HG03558 (cell line): ENCODE data around the gene FAM107B.

Source experiments
- ATAC-seq: cut with Tn5 transposase; IDR thresholded peaks from one replicate; pipeline ENCODE4 v1.9.1; 2021; ENCODE audit warnings: moderate number of reproducible peaks; ENCODE audit not compliant: unreplicated experiment; ENCODE audit errors: extremely low read depth

Gene FAM107B

DNA sequence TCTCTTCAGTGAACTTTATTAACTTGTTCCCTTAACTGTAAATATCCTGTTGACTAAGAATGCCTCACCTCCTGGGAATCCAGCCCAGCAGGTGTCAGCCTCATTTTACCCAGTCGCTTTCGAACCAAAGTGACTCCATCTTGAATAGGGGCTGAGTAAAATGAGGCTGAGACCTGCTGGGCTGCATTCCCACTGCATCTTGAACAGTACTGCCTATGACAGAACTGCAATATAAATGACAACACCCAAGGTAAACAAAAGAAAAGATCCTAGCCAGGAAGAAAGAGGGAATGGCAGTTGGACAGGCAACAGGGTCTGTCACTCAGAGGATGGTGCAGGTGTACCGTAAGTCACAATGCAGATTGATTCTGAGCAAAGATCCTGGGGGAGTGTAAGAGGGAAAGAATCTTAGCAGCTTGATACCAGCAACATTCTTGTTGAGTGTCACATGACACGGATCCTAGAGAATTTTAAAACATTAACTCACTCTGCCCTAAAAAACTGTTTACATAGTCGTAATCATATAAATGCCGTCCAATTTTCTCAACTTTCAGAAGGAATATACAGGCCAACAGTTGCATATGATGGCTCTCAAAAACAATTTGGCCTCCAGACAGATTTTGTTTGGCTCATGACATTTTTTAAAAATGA is 4.4 kb upstream of the FAM107B start:
- no peak for ATAC-seq

GRCh38 chr10:14776546-14776945 is 1.8 kb upstream of the FAM107B start:
- no peak for ATAC-seq

DNA sequence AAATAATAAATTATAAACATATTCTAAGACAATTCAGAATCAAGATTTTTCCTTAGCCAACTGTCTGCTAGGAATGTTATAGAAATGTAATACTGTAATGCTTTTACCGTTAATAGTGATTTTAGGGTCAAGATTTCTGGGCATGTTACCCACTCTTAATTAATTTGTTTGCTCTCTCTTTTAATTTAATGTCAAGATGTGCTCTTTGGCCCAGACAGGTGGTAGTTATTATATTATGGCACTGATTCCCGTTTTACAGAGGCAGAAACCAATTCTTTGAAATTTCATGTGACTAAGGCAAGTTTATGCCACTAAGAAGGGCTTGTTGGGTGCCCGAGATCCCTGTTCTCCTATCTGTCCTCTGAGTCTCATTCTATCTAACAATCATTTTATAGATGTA is 959 bp upstream of the FAM107B start:
- ATAC-seq: no peak

- no peak for ATAC-seq
Measured at GRCh38 chr10:14774214-14774580, 500 bp downstream of the FAM107B start.

DNA sequence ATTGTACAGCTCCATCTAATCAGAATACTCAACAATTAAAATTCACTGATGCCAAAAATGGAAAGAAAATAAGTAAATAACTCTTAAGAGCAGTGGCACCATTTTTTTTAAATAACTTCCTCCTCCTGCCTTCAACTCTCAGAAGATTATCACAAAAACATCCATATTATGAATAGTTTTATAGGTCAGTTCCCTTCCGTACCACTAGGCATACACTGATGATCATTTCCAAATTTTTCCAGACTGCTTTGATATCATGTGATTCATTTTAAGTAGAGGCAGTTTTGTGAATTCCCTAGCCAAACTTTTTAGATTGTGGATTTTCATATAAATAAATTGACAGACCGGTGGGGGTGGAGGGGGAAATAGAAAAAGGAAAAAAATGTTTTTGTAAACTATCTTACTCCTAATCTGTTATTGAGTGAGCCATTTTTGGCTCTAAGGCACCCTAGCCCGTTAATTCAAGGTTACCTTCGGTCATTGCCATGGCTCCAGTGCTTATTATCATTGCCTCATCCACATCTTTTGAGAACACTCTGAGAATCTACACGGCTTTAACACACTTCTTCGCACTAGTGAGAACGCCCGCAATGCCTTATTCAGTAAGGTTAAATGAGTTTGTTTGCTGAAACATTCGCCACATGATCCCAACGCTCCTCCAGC is 1.0 kb downstream of the FAM107B start:
- ATAC-seq: no peak

DNA sequence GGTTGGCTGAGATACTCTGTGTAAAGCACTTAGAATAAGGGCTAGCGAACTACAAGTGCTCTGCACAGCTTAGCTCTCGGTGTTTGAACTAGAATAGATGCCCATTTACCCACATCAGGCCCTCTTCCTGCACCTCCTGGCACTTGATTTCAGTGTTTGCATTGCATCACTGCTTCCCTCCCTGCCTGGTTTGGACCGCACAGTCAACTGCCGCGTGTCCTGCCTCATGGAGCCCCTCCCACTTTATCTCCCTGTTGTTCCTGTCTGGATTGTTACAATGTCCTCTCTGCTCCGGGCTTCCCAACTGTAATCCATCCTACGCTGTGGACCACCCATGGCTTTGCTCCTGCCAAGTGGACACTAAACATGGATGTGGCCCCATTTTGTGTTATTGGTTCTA is 2.3 kb downstream of the FAM107B start:
- no peak for ATAC-seq

GRCh38 chr10:14770927-14771326 is 3.8 kb downstream of the FAM107B start:
- ATAC-seq: no peak

DNA sequence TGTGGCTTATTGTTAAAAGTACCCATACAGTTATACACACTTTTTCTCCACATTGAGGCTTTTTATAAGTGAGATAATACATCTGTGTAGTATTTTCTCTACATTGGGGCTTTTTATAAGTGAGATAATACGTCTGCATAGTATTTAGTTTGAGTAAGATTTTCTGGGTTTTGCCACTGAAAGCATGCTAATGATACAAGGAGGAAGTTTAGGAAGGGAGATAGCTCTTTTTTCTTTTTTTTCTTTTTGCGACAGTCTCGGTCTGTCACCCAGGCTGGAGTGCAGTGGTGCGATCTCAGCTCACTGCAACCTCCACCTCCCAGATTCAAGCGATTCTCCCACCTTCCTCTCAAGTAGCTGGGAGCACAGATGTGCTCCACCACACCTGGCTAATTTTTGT is 13.3 kb downstream of the FAM107B start:
- no peak for ATAC-seq

GRCh38 chr10:14758994-14759664 is 15.6 kb downstream of the FAM107B start:
- ATAC-seq: no peak

DNA sequence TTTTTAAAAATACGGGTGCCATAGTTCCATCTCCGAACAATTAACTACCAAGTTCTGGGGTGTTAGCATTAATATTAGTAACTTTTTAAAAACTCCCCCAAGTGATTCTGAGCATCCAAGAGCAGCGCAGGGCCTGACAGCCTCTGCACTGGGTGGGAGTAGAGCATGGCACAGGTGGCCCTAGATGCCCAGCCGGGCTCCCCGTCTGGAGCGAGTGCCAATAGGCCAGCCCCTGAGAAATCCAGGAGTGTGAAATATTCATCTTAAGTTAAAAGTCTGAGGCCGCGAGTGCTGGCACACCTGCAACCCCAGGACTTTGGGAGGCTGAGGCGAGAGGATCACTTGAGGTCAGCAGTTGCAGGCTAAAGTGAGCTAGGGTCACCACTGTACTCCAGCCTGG is 16.2 kb downstream of the FAM107B start:
- ATAC-seq: no peak

DNA sequence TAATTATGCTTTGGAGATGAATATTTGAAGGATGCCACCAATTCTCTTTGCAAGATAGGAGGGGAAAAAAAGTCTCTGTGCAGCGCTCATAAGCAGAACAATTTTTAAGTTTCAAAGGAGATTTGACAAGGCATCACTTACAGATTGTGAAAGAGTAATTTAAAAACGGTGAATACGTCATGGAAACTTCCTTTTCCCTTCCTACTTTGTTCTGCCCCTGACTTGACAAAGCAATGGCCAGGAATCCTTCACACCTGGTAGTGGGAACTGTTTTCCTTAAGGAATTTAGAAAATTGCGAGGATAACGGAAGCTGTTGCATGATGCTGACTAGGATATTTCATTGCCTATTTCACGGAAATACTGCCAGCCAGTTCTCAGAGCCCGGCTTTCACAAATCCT is 16.7 kb downstream of the FAM107B start:
- no peak for ATAC-seq

- ATAC-seq: no peak
Measured at GRCh38 chr10:14757394-14757793, 17.3 kb downstream of the FAM107B start.

- no peak for ATAC-seq
Measured at GRCh38 chr10:14753441-14753840, 21.3 kb downstream of the FAM107B start.

DNA sequence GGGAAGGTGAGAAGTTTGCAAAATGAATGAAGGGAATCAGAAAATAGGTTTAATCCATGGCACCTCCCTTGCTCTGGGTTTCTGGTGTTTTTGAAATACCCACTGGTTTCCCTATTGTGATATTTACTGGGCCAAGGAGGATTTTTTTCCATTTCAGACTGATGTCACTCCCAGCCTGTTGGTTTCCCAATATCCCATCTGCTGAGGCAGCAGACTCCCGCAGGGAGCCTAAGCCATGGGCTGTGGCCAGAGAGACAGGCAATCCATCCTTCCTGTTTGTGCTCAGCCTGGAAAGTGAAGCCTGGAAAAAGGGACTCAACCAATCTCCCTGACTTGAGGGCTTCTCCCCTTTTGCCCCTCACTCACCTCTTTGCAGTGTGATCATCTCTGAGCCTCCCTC is 22.8 kb downstream of the FAM107B start:
- no peak for ATAC-seq

GRCh38 chr10:14751014-14751896 is 23.4 kb downstream of the FAM107B start:
- no peak for ATAC-seq

- no peak for ATAC-seq
Measured at GRCh38 chr10:14749070-14749809, 25.5 kb downstream of the FAM107B start.

GRCh38 chr10:14748441-14748840 is 26.3 kb downstream of the FAM107B start:
- no peak for ATAC-seq

DNA sequence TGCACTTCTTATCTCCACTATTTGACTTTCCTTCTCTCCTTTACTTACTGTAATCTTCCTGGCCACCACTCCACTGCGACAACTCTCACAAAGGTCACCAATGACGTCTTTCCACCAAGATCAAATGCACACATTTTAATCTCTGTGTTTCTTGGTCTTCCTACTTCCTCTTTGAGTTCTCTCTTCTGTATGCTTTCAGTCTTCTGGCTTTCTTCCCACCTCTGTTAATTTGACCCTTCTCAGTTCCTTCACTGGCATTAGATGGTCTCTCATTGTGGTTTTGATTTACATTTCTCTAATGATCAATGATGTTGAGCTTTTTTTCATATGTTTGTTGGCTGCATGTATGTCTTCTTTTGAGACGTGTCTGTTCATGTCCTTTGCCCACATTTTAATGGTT is 31.9 kb downstream of the FAM107B start:
- ATAC-seq: peak; percentile 55

DNA sequence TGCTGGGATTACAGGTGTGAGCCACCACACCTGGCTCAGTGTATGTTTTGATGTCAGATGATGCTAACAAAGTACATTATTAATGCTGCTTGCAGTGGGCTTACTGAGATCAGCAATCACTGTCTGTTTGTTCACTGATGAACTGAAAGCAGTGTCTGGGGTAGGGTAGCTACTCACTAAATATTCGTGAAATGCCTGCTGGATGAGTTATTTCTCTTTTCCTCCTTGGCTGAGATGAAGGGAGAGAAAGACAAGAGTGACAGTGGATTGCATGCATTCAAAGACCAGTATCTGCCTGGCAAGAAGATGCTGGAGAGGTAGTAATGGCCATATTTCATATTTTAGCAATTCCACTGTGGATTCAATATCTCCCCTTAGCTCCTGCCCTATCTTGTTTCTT is 32.3 kb downstream of the FAM107B start:
- no peak for ATAC-seq

GRCh38 chr10:14740684-14741247 is 33.9 kb downstream of the FAM107B start:
- ATAC-seq: no peak
